HepG2 (cell line): Measurements from ENCODE around the gene BCL2L1. TPM values are rescaled to one million over a fixed set of nuclear protein-coding genes. Genes with fewer than 3 reads are reported as not detected.

Experiments used
- BRD4 ChIP-seq: sonication (generic); formaldehyde crosslinking; IDR thresholded peaks from 2 replicates; pipeline ENCODE4 v1.4.0; 2020; ENCODE audit warnings: missing genetic modification reagents
- CCDC6 ChIP-seq: sonication (generic); formaldehyde crosslinking; IDR thresholded peaks from 2 replicates; pipeline ENCODE4 v1.8.1; 2022; ENCODE audit warnings: mild to moderate bottlenecking, missing genetic modification reagents, moderate library complexity
- PAF1 ChIP-seq: IDR thresholded peaks from 2 replicates; pipeline ENCODE4 v1.6.1; 2016; ENCODE audit warnings: missing genetic modification reagents, missing compliant biosample characterization
- RXRB ChIP-seq: IDR thresholded peaks from 2 replicates; pipeline ENCODE4 v1.6.1; 2016; ENCODE audit warnings: borderline replicate concordance, missing genetic modification reagents, missing compliant biosample characterization
- SALL2 ChIP-seq: sonication (generic); formaldehyde crosslinking; IDR thresholded peaks from 2 replicates; pipeline ENCODE4 v1.8.1; 2023; ENCODE audit warnings: mild to moderate bottlenecking, missing genetic modification reagents, inconsistent platforms
- ZNF563 ChIP-seq: sonication (generic); formaldehyde crosslinking; IDR thresholded peaks from 2 replicates; pipeline ENCODE4 v1.8.0; 2022; ENCODE audit warnings: mild to moderate bottlenecking, moderate library complexity, missing genetic modification reagents
- ZNF75D ChIP-seq: sonication (generic); formaldehyde crosslinking; IDR thresholded peaks from 2 replicates; pipeline ENCODE4 v1.8.1; 2023; ENCODE audit warnings: missing genetic modification reagents, mild to moderate bottlenecking, borderline replicate concordance
- ZNF816 ChIP-seq: sonication (generic); formaldehyde crosslinking; IDR thresholded peaks from 2 replicates; pipeline ENCODE4 v1.8.0; 2022; ENCODE audit warnings: missing genetic modification reagents, mild to moderate bottlenecking, borderline replicate concordance
- polyA plus RNA-seq, 8 experiments: library from polyadenylated mRNA; depleted of rRNA in 3 of 8; stranded (reverse) in 7 of 8; unstranded in 1 of 8; fragments of >200 nt; fragmentation: Illumina TruSeq in 4 of 8; extraction: Trizol in 4 of 8; gene quantifications; 2 replicates each; pipeline versions ENCODE4 v1.2.1 to v1.2.3, GENCODE V29; 2011 to 2016; ENCODE audit warnings: low read depth in 4 of 8, missing spikeins in 1 of 8, mixed read lengths in 1 of 8; ENCODE audit not compliant: insufficient read depth in 1 of 8
- total RNA-seq, 5 experiments: library from RNA; depleted of rRNA; stranded (reverse); fragments of >200 nt; fragmentation: Illumina TruSeq; extraction: Trizol; gene quantifications; 2 replicates each; pipeline ENCODE4 v1.2.3, GENCODE V29; 2016; ENCODE audit warnings: low read depth in 1 of 5
- TF ChIP-seq, protein P1 (sequence below): sonication (generic); formaldehyde crosslinking; IDR thresholded peaks from 2 replicates; pipeline ENCODE4; 2020; ENCODE audit warnings: missing genetic modification reagents, mild to moderate bottlenecking, borderline replicate concordance
- TF ChIP-seq, protein P2 (sequence below): sonication (generic); formaldehyde crosslinking; IDR thresholded peaks from 2 replicates; pipeline ENCODE4 v1.4.0; 2020; ENCODE audit warnings: missing genetic modification reagents
- TF ChIP-seq, protein P3 (sequence below): IDR thresholded peaks from 2 replicates; pipeline ENCODE4 v1.6.1; 2016; ENCODE audit warnings: low read depth, missing genetic modification reagents, missing compliant biosample characterization
- TF ChIP-seq, protein P4 (sequence below): sonication (generic); formaldehyde crosslinking; IDR thresholded peaks from 2 replicates; pipeline ENCODE4 v1.8.0; 2022; ENCODE audit warnings: low read depth, missing genetic modification reagents
- TF ChIP-seq, protein P5 (sequence below): sonication (generic); formaldehyde crosslinking; IDR thresholded peaks from 2 replicates; pipeline ENCODE4 v1.8.1; 2023; ENCODE audit warnings: missing genetic modification reagents, inconsistent platforms, borderline replicate concordance

Gene BCL2L1
- total and polyA plus RNA-seq, 2 of the 13 experiments (the other 11 are each of a cell fraction or from before 2014, with no cell fraction given) = 164 to 258 TPM

DNA sequence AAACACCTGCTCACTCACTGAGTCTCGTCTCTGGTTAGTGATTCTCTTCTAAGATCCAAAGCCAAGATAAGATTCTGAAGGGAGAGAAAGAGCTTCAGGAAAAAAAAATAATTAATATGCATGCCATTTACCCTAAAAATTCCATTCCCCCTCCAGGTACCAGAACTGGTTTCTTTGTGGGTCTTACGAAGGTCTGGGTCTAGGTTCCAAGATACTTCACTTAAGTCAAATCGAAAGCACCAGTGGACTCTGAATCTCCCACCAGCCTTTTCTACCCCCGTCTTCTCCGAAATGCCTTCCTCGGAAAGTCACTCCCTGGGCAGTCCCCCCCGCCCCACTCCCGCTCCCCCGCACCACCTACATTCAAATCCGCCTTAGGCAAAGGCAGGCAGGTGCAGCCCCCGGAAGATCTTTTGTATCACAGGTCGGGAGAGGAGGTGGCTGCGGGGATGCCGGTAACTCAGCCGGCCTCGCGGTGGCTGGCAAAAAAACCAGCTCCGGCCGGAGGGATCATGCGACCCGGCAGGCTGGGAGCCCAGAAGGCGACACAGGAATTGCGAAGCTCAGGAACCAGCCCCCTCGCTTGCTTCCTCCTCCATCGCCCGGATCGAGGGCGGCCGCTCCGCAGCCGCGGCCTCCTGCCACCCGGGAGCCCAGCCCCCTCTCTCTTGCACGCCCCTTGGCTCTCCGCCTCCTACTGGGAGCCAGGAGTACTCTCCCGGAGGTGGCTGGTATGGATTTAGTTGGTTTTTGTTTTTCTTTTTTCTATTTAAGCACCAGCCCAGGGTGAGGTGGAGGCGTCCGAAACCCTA, at the start of gene BCL2L1 (continued):
- TF ChIP-seq, protein P1, sequence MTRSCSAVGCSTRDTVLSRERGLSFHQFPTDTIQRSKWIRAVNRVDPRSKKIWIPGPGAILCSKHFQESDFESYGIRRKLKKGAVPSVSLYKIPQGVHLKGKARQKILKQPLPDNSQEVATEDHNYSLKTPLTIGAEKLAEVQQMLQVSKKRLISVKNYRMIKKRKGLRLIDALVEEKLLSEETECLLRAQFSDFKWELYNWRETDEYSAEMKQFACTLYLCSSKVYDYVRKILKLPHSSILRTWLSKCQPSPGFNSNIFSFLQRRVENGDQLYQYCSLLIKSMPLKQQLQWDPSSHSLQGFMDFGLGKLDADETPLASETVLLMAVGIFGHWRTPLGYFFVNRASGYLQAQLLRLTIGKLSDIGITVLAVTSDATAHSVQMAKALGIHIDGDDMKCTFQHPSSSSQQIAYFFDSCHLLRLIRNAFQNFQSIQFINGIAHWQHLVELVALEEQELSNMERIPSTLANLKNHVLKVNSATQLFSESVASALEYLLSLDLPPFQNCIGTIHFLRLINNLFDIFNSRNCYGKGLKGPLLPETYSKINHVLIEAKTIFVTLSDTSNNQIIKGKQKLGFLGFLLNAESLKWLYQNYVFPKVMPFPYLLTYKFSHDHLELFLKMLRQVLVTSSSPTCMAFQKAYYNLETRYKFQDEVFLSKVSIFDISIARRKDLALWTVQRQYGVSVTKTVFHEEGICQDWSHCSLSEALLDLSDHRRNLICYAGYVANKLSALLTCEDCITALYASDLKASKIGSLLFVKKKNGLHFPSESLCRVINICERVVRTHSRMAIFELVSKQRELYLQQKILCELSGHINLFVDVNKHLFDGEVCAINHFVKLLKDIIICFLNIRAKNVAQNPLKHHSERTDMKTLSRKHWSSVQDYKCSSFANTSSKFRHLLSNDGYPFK = no peak; the same call in 1 of the 2 replicates
- TF ChIP-seq, protein P2, sequence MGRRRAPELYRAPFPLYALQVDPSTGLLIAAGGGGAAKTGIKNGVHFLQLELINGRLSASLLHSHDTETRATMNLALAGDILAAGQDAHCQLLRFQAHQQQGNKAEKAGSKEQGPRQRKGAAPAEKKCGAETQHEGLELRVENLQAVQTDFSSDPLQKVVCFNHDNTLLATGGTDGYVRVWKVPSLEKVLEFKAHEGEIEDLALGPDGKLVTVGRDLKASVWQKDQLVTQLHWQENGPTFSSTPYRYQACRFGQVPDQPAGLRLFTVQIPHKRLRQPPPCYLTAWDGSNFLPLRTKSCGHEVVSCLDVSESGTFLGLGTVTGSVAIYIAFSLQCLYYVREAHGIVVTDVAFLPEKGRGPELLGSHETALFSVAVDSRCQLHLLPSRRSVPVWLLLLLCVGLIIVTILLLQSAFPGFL (CRISPR knock-in tag) = no peak
- TF ChIP-seq RXRB (CRISPR knock-in tag) (peak; percentile 35; the same call in 1 of the 2 replicates), ZNF563 (CRISPR knock-in tag) (peak; percentile 21), SALL2 (CRISPR knock-in tag) (0 out of 2 replicates have a peak, but pooled peaks have one; percentile 3), CCDC6 (CRISPR knock-in tag) (no peak), BRD4 (0 out of 2 replicates have a peak, but pooled peaks have one; percentile 24), PAF1 (0 out of 2 replicates have a peak, but pooled peaks have one; percentile 25), ZNF816 (peak; percentile 95), ZNF75D (CRISPR knock-in tag) (peak; percentile 86; the same call in 1 of the 2 replicates)
- TF ChIP-seq, protein P3, sequence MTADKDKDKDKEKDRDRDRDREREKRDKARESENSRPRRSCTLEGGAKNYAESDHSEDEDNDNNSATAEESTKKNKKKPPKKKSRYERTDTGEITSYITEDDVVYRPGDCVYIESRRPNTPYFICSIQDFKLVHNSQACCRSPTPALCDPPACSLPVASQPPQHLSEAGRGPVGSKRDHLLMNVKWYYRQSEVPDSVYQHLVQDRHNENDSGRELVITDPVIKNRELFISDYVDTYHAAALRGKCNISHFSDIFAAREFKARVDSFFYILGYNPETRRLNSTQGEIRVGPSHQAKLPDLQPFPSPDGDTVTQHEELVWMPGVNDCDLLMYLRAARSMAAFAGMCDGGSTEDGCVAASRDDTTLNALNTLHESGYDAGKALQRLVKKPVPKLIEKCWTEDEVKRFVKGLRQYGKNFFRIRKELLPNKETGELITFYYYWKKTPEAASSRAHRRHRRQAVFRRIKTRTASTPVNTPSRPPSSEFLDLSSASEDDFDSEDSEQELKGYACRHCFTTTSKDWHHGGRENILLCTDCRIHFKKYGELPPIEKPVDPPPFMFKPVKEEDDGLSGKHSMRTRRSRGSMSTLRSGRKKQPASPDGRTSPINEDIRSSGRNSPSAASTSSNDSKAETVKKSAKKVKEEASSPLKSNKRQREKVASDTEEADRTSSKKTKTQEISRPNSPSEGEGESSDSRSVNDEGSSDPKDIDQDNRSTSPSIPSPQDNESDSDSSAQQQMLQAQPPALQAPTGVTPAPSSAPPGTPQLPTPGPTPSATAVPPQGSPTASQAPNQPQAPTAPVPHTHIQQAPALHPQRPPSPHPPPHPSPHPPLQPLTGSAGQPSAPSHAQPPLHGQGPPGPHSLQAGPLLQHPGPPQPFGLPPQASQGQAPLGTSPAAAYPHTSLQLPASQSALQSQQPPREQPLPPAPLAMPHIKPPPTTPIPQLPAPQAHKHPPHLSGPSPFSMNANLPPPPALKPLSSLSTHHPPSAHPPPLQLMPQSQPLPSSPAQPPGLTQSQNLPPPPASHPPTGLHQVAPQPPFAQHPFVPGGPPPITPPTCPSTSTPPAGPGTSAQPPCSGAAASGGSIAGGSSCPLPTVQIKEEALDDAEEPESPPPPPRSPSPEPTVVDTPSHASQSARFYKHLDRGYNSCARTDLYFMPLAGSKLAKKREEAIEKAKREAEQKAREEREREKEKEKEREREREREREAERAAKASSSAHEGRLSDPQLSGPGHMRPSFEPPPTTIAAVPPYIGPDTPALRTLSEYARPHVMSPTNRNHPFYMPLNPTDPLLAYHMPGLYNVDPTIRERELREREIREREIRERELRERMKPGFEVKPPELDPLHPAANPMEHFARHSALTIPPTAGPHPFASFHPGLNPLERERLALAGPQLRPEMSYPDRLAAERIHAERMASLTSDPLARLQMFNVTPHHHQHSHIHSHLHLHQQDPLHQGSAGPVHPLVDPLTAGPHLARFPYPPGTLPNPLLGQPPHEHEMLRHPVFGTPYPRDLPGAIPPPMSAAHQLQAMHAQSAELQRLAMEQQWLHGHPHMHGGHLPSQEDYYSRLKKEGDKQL = 0 out of 2 replicates have a peak, but pooled peaks have one; percentile 11
- TF ChIP-seq, protein P4, sequence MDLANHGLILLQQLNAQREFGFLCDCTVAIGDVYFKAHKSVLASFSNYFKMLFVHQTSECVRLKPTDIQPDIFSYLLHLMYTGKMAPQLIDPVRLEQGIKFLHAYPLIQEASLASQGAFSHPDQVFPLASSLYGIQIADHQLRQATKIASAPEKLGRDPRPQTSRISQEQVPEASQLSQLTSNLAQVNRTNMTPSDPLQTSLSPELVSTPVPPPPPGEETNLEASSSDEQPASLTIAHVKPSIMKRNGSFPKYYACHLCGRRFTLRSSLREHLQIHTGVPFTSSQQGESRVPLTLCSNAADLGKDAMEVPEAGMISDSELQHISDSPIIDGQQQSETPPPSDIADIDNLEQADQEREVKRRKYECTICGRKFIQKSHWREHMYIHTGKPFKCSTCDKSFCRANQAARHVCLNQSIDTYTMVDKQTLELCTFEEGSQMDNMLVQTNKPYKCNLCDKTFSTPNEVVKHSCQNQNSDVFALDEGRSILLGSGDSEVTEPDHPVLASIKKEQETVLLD (CRISPR knock-in tag) = no peak
- TF ChIP-seq, protein P5, sequence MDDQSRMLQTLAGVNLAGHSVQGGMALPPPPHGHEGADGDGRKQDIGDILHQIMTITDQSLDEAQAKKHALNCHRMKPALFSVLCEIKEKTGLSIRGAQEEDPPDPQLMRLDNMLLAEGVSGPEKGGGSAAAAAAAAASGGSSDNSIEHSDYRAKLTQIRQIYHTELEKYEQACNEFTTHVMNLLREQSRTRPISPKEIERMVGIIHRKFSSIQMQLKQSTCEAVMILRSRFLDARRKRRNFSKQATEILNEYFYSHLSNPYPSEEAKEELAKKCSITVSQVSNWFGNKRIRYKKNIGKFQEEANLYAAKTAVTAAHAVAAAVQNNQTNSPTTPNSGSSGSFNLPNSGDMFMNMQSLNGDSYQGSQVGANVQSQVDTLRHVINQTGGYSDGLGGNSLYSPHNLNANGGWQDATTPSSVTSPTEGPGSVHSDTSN = no peak
